ENCODE measurements around the gene FBXO33.
A peak's percentile ranks its signal among the peaks of the same experiment; 100 is the strongest.

The FBXO33 gene

GRCh38 chr14:39432179-39432618 lies at the start of gene FBXO33:
TSS of gene FBXO33 (minus strand) at chr14:39432433. CDS start at chr14:39432162, 271 bp downstream.
- peak; percentile 76 for DNase-seq (ENCODE audit: insufficient read length, low spot score)
- FAIRE-seq: no peak
- no peak for TF ChIP-seq POLR2A (IDR thresholded peaks at IDR 0.05; ENCODE audit: low read depth, low read length)

GRCh38 chr14:39474416-39474911 lies 42.2 kb upstream of the FBXO33 start:
- no peak for TF ChIP-seq POLR2A (IDR thresholded peaks at IDR 0.05; ENCODE audit: low read depth, low read length)
- DNase-seq (ENCODE audit: insufficient read length, low spot score): no peak
- FAIRE-seq: no peak

- no peak for TF ChIP-seq POLR2A (IDR thresholded peaks at IDR 0.05; ENCODE audit: low read depth, low read length)
- FAIRE-seq (no peak), DNase-seq (ENCODE audit: insufficient read length, low spot score) (no peak)
Observed at GRCh38 chr14:39472078-39472477, 39.8 kb upstream of the FBXO33 start.

GRCh38 chr14:39469094-39469710 lies 37.0 kb upstream of the FBXO33 start:
- TF ChIP-seq POLR2A (IDR thresholded peaks at IDR 0.05; ENCODE audit: low read depth, low read length): no peak
- FAIRE-seq: no peak
- DNase-seq (ENCODE audit: insufficient read length, low spot score): no peak

GRCh38 chr14:39467889-39468524 lies 35.8 kb upstream of the FBXO33 start:
- FAIRE-seq: peak; percentile 27
- TF ChIP-seq POLR2A (IDR thresholded peaks at IDR 0.05; ENCODE audit: low read depth, low read length): no peak
- no peak for DNase-seq (ENCODE audit: insufficient read length, low spot score)

- no peak for TF ChIP-seq POLR2A (IDR thresholded peaks at IDR 0.05; ENCODE audit: low read depth, low read length)
- DNase-seq (ENCODE audit: insufficient read length, low spot score) (no peak), FAIRE-seq (no peak)
Observed at GRCh38 chr14:39459795-39460478, 27.7 kb upstream of the FBXO33 start.

GRCh38 chr14:39456702-39457250 lies 24.5 kb upstream of the FBXO33 start:
- FAIRE-seq (no peak), DNase-seq (ENCODE audit: insufficient read length, low spot score) (no peak)
- no peak for TF ChIP-seq POLR2A (IDR thresholded peaks at IDR 0.05; ENCODE audit: low read depth, low read length)

- no peak for TF ChIP-seq POLR2A (IDR thresholded peaks at IDR 0.05; ENCODE audit: low read depth, low read length)
- DNase-seq (ENCODE audit: insufficient read length, low spot score) (no peak), FAIRE-seq (no peak)
Observed at GRCh38 chr14:39454906-39455539, 22.8 kb upstream of the FBXO33 start.

- no peak for TF ChIP-seq POLR2A (IDR thresholded peaks at IDR 0.05; ENCODE audit: low read depth, low read length)
- no peak for FAIRE-seq
- DNase-seq (ENCODE audit: insufficient read length, low spot score): no peak
Observed at GRCh38 chr14:39452680-39453079, 20.4 kb upstream of the FBXO33 start.

- DNase-seq (ENCODE audit: insufficient read length, low spot score) (no peak), FAIRE-seq (no peak)
- TF ChIP-seq POLR2A (IDR thresholded peaks at IDR 0.05; ENCODE audit: low read depth, low read length): no peak
Observed at GRCh38 chr14:39451811-39452210, 19.6 kb upstream of the FBXO33 start.

GRCh38 chr14:39447175-39447661 lies 15.0 kb upstream of the FBXO33 start:
- DNase-seq (ENCODE audit: insufficient read length, low spot score) (no peak), FAIRE-seq (no peak)
- no peak for TF ChIP-seq POLR2A (IDR thresholded peaks at IDR 0.05; ENCODE audit: low read depth, low read length)

GRCh38 chr14:39446131-39446744 lies 14.0 kb upstream of the FBXO33 start:
- no peak for TF ChIP-seq POLR2A (IDR thresholded peaks at IDR 0.05; ENCODE audit: low read depth, low read length)
- no peak for FAIRE-seq
- no peak for DNase-seq (ENCODE audit: insufficient read length, low spot score)

GRCh38 chr14:39442293-39442692 lies 10.1 kb upstream of the FBXO33 start:
- no peak for FAIRE-seq
- DNase-seq (ENCODE audit: insufficient read length, low spot score): no peak
- no peak for TF ChIP-seq POLR2A (IDR thresholded peaks at IDR 0.05; ENCODE audit: low read depth, low read length)

Measured in H54 (cell line).